ENCODE results near the gene MPP2. TPM values are rescaled to one million over a fixed set of nuclear protein-coding genes. Genes with fewer than 3 reads are reported as not detected.
"Not testable (repeated sequence)": the region's sequence is repeated elsewhere in the genome, so short reads cannot be mapped to it uniquely, and the experiment has no call there.

MPP2 gene
- total RNA-seq, 2 donors from 2014 or later, result 0.49 to 2.6 TPM

- intact Hi-C loops (cut with DNase I, micrococcal nuclease), result no loop called here
- ATAC-seq, result no peak
- no peak for DNase-seq
These were observed 28.0 kb upstream of the MPP2 start for GRCh38 chr17:43935204-43935925.

- ATAC-seq, result no peak
- intact Hi-C loops (cut with DNase I, micrococcal nuclease), result no loop called here
- no peak for DNase-seq
These were observed 25.6 kb upstream of the MPP2 start for GRCh38 chr17:43932923-43933322.

GRCh38 chr17:43932357-43932756 lies 25.0 kb upstream of the MPP2 start:
- ATAC-seq, result no peak
- no peak for DNase-seq
- intact Hi-C loops (cut with DNase I, micrococcal nuclease), result no loop called here

GRCh38 chr17:43931062-43931571 lies 23.8 kb upstream of the MPP2 start:
- DNase-seq (peak; percentile 87 to 89), ATAC-seq (peak; percentile 82)
- intact Hi-C loops (cut with DNase I, micrococcal nuclease), result no loop called here

- peak; percentile 69 for ATAC-seq
- DNase-seq, result no peak
- intact Hi-C loops (cut with DNase I, micrococcal nuclease), result no loop called here
These were observed 21.3 kb upstream of the MPP2 start for GRCh38 chr17:43928609-43929008.

GRCh38 chr17:43927929-43928328 lies 20.6 kb upstream of the MPP2 start:
- DNase-seq; intact Hi-C loops (cut with DNase I, micrococcal nuclease): not testable (repeated sequence)
- ATAC-seq, result peak; percentile 49

- intact Hi-C loops (cut with DNase I, micrococcal nuclease), result no loop called here
- ATAC-seq (peak; percentile 24), DNase-seq (peak; percentile 36 to 57)
These were observed 19.9 kb upstream of the MPP2 start for GRCh38 chr17:43927060-43927864.

- ATAC-seq, result no peak
- DNase-seq, result no peak
These were observed 17.2 kb upstream of the MPP2 start for GRCh38 chr17:43924558-43924957.

GRCh38 chr17:43920500-43921095 lies 13.3 kb upstream of the MPP2 start:
- no peak for ATAC-seq
- no peak for DNase-seq
- intact Hi-C loops (cut with DNase I, micrococcal nuclease), result no loop called here

More at GRCh38 chr17:43924558-43924957, 17.2 kb upstream of the MPP2 start:
- intact Hi-C loops (cut with DNase I, micrococcal nuclease), result no loop called here

GRCh38 chr17:43918026-43918389 lies 10.7 kb upstream of the MPP2 start:
- peak; percentile 11 for ATAC-seq
- intact Hi-C loops (cut with DNase I, micrococcal nuclease), result no loop called here
- DNase-seq, result no peak

GRCh38 chr17:43917348-43918025 lies 10.2 kb upstream of the MPP2 start:
- intact Hi-C loops (cut with DNase I, micrococcal nuclease), result no loop called here
- ATAC-seq (peak; percentile 92), DNase-seq (peak in 1 of 2 donors; percentile 76)

GRCh38 chr17:43917016-43917347 lies 9.6 kb upstream of the MPP2 start:
- no peak for ATAC-seq
- intact Hi-C loops (cut with DNase I, micrococcal nuclease), result no loop called here
- DNase-seq, result no peak

GRCh38 chr17:43916385-43916784 lies 9.0 kb upstream of the MPP2 start:
- DNase-seq (no peak), ATAC-seq (no peak)
- intact Hi-C loops (cut with DNase I, micrococcal nuclease), result no loop called here

GRCh38 chr17:43915559-43915958 lies 8.2 kb upstream of the MPP2 start:
- DNase-seq, result no peak
- no peak for ATAC-seq
- intact Hi-C loops (cut with DNase I, micrococcal nuclease), result no loop called here

GRCh38 chr17:43914451-43914850 lies 7.1 kb upstream of the MPP2 start:
- intact Hi-C loops (cut with DNase I, micrococcal nuclease), result no loop called here
- ATAC-seq, result no peak

GRCh38 chr17:43913584-43913983 lies 6.2 kb upstream of the MPP2 start:
- intact Hi-C loops (cut with DNase I, micrococcal nuclease), result no loop called here
- ATAC-seq, result no peak
- DNase-seq, result no peak

More at GRCh38 chr17:43914451-43914850, 7.1 kb upstream of the MPP2 start:
- DNase-seq, result no peak

- DNase-seq (no peak), ATAC-seq (no peak)
- intact Hi-C loops (cut with DNase I, micrococcal nuclease), result no loop called here
These were observed 5.4 kb upstream of the MPP2 start for GRCh38 chr17:43912635-43913304.

- intact Hi-C loops (cut with DNase I, micrococcal nuclease), result no loop called here
- ATAC-seq (no peak), DNase-seq (no peak)
These were observed 4.6 kb upstream of the MPP2 start for GRCh38 chr17:43911904-43912303.

Data from left colon (tissue), 2 donors.